EL (cell line): ENCODE data around the gene STARD9.

ENCODE experiments used
- DNase-seq: peaks from one replicate; pipeline ENCODE4 v3.0.0-alpha.2; 2016

The STARD9 gene

DNA sequence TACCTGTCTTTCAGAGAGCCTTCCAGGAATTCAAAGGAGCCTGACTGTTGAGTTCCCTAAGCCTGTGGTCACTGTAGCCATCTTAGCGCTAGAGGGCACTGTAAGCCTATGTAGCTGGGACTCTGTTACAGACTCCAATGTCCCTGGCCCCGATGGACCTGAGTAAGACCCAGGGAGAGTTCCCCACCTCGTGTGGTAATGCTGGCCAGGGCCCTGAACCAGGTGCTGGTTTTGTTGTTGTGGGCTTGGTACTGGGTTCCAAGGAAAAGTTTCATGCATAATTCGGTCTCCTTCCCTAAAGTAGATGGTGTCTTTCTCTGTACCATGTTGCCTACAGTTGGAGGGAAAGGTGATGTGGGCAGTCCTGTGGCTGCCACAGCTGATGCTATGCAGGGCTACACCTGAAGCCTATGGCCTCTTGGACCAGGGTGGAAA, 129.1 kb downstream of the STARD9 start:
- DNase-seq = peak; percentile 69

DNA sequence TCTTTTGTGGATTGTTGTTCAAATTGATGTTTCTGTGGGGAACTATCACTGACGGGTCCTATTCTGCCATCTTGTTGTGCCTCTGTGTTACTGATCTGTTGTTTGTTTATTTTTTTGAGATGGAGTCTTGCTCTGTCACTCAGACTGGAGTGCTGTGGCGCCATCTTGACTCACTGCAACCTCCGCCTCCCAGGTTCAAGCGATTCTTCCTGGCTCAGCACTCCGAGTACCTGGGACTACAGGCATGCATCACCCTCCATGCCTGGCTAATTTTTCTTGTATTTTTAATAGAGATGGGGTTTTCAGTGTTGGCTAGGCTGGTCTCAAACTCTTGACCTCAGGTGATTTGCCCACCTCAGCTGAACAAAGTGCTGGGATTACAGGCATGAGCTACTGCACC, 129.9 kb downstream of the STARD9 start:
- no peak for DNase-seq

DNA sequence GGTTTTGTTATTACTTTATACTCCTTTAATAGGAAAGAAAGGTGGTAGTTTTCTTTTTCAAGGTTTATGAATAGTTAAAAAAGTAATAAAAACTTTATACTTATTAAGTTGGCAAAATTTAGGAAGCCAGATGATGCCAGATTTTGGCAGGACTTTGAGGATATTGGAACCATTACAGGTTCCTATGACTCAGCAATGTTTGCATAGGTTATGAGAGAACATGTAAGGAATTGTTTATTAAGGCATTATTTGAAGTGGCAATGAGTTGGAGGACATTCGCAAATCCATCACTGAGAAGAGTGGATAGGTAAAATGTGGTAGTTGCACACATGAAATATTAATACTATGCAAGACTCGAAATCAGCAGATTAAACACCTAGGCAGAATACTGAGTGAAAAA, 131.7 kb downstream of the STARD9 start:
- no peak for DNase-seq

DNA sequence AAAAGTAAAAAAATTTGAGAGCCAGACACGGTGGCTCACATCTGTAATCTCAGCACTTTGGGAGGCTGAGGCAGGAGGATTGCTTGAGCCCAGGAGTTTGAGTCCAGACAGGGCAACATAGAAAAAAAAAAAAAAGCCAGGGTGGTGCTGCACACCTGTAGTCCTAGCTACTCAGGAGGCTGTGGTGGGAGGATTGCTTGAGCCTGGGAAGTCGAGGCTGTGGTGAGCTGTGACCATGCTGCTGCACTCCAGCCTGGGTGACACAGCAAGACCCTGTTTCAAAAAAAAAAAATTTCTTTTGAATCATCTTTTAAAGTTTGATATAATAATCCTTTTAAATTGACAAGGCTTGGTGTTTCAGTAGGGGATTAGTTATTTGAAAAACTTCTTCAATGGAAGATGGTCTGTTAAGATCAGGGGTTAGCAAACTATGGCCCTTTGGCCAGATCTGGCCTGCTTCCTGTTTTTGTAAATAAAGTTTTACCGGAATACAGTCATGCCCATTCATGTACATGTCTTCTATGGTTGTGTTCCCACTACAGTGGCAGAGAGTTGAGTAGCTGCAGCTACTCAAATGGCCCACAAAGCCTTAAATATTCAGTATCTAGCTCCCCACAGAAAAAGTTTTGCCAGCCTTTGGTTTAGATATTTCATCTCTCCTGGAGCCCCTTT, 132.6 kb downstream of the STARD9 start:
- no peak for DNase-seq

DNA sequence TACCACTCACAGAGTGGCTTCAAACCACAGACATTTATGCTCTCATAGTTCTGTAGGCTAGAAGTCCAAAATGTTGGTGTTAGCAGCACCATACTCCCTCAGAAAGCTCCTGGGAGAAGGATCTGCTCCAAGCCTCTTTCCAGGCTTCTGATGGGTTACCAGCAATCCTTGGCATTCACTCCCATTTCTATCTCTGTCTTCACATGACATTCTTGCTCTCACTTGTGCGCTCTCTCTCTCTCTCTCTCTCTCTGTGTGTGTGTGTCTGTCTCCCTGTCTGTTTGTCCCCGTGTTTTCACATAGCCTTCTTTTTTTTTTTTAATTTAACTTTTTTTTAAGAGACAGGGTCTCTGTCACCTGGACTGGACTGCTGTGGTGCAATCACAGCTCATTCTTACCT, 135.3 kb downstream of the STARD9 start:
- DNase-seq = no peak

DNA sequence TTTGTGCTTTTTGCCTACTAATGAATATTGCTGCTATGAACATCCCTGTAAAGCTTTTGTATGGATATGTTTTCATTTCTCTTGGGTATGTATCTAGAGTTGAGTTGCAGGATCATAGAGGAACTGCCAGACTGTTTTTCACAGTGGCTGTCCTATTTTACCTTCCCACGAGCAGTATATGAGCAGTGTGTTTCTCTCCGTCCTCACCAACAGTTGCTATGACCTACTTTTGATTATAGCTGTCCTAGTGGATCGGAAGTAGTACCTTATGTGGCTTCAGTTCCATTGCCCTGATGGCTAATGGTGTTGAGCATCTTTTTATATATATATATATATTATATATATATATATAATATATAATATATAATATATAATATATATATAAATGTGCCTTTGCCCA, 136.3 kb downstream of the STARD9 start:
- DNase-seq = no peak

DNA sequence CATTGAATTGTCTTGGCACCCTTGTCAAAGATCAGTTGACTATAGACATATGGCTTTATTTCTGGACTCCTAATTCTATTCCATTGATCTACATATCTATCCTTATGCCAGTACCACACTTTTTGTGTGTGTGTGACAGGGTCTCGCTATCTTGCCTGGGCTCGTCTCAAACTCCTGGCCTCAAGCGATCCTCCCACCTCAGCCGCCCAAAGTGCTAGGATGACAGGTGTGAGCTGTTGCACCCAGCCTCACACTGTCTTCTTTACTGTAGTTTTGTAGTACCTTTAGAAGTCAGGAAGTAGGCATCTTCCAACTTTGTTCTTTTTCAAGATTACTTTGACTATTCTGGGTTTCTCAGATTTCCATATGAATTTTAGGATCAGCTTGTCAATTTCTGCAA, 137.2 kb downstream of the STARD9 start:
- no peak for DNase-seq

DNA sequence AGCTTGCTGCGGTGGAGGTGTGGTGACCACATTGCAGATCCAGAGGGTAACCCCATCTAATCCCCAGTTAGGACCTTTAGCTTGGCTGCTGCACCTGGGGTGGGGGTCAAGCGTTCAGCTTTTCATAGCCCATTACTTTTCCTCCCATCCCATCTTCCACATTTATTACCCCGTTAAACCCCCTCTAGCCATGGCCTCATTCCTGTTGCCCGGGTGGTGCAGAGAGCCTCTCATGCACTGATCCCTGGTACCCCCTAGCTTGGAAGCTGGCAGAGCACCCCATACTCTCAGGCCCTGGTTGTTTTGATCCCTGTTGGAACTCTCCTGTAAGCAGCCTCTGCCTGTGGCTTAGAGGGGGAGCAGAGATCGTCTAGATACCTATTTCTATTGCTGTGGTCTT, 140.7 kb downstream of the STARD9 start:
- DNase-seq = no peak

DNA sequence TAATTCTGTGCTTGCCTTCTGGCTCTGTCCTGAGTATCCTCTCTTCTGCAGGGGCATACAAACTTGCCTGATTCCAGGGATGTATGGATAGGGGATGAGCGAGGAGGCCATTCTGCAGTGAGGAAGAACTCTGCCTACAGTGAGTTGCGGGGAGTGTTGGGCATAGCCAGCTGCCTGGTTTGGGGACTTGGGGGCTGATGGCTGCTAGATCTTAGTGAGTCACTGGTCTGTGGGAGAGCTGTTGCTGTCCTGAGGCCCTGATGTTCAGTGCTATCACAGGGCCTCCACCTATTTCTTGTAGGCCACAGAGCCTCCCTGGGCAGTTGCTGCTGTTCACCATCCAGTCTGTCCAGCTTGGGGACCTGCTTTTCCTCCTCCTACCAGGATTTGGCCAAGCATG, 141.2 kb downstream of the STARD9 start:
- DNase-seq = peak; percentile 29

DNA sequence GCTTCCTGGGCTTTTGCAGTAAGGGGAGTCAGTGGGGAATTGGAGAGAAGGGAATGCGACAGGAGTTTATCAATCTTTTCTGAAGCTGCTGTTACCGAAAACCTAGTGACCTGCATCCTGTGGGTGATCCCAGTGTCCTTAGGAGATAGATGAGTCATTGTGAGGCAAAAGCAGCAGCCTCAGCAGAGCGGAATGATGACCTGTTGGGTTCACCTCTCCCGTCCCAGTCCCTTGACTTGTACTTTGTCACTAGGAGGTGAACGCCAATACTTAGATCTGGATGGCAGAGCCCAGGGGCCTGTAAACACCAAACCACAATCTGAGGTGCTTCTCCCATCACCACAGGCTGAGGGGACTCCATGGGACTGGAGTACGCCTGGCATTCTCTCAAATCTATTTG, 143.6 kb downstream of the STARD9 start:
- DNase-seq = no peak

DNA sequence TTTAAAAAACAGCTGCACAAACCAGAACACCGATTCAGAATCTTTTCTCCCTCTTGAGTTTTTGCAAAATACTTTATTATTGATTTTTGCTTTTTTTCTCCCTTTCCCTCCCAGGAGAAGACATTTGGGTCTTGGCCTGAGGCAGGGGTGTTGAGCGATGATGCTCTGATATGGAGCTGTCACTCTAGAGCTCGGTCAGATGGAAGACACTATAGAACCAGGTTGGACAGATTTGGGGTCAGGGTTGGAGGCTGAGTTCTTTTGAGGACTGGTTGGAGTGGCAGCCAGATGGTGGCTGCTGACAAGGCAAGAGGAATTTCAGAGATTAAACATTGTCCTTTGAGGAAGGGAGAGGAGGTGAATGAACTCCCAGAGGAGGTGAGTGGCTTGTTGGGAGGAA, 144.7 kb downstream of the STARD9 start:
- no peak for DNase-seq

DNA sequence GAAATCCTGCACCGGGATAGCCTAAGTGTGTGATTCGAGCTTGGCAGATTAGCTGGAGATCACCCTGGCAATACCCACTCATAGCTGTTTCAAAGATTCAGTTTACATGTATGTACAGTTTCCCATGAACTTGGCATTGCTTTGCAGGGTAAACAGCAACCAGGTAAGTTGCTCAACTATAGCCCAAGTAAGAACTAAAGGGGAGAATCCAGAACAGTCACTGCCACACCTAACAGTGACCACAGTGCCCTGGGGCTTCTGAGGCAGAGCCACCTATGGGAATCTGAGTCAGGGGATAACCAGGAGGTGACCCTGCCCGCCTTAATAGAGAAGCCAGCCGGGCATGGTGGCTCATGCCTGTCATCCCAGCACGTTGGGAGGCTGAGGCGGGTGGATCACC, 145.6 kb downstream of the STARD9 start:
- no peak for DNase-seq

DNA sequence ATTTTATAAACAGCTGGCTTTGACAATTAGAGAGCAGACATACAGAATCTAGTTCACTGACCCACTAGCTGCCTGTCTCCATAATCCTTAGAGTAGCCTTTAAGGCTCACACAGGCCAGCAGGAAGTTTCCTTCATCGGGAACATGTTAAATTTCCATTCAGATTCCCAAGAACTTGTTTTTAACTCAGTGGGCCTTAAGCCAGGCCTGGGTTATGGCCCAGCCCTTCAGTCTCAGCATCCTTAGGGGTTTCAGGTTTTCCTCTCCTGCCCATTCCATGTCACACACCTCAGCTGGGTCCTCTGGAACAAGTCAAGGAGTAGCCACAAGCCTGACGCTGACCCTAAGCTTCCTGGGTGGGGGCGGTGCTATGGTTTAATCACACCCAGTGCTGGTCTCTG, 146.5 kb downstream of the STARD9 start:
- DNase-seq = no peak

DNA sequence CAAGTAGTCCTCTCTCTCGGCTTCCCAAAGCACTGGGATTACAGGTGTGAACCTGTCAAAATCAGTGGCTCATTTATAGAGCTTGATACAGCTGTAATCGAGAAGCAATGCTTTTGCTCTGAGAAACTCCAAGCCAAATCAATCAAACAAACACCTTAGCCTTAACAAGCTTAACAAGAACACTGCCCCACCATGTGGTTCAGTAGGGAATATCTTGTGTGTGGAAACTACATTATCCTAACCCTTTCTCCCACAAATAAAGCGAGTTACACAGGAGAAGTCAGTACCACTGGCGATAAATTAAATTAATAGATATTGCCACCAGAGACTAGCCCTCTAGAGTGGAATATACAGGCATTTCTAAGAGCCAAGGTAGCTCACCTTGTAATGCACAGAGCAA, 147.7 kb downstream of the STARD9 start:
- DNase-seq = no peak

DNA sequence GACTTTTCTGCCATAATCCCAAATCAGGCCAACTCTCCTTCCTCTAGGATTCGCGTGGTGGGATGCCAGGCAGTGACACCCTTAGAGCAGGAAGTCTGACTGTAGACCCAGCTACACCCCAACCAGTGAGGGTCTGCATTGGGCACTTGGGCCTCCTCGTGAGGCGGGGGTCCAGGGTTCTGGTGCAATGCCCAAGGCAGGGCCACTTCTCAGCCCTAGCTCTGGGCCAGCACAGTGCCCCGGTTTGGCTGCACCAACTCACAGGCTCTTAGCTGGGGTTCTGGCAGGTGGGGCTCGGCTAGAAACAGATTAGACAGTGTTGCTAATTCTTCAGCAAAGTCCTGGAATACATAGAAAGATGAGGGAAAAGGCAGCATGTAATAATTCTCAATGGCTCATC, 148.9 kb downstream of the STARD9 start:
- DNase-seq = no peak

DNA sequence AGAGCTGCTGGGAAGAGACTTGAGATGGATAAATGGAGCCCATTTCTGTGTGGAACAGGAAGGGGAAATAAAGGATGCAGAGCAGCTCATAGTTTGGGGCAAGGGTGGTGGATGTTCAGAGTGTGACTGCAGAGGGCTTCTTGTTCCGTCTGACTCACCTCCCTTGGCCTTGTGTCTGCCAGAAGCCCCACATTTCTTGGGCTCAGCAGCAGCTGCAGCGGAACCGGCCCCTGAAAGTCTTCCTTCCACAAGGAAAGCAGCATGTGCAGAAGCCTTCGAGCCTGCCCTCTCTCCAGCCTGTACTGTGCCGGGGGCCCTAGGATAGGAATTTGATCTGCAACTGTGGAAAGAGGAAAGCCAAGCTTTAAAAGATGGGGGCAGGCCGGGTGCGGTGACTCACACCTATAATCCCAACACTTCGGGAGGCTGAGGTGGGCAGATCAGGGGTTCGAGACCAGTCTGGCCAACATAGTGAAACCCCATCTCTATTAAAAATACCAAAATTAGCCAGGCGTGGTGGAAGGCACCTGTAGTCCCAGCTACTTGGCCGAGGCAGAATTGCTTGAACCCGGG, 150.0 kb downstream of the STARD9 start:
- DNase-seq = no peak

DNA sequence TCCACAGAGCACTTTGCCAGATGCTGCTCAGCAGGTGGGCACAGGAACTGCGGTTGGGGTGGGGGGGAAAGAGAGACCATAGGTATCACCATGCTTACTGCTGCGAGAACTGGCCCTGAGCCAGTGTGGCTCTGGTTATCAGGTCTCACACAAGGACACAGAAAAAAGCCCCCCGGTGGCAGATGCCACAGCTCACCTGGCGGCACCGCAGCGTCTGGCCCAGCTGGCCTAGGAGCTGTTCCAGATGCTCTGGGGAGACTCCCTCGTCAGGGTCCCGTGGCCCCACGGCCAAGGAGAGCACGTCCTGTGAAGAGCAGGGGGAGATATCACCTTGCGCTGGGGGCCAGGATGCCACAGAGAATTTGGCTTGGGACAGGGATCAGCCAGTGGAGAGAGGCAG, 150.7 kb downstream of the STARD9 start:
- DNase-seq = no peak

DNA sequence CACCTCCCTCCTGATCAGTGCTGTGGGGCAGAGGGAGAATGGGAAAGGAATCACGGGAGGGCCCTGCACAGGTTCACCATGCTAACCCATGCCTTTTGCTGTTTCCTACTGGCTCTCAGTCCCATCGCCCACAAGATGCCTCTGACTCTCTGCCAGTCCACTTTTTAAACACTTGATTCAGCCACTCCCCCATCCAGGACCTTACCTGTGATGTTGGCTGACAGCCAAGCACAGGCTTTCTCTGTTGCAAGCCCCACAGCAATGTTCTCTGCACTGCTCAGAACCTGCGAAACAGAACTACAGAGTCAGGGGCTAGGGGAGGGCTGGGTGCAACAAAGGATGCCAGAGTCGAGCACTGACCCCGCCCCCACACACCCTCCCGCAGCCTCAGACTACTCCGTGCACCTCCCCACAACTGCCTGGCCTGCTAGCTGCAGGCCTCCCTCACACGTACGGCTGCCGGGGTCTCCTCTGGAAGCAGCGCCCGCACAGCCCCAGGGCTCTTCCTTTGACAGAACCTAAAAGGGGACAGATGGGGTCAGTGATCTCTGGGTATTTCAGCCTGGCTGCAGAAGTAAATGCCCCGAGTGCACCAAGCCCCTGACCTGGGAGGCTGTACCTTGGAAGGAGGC, 152.5 kb downstream of the STARD9 start:
- no peak for DNase-seq

DNA sequence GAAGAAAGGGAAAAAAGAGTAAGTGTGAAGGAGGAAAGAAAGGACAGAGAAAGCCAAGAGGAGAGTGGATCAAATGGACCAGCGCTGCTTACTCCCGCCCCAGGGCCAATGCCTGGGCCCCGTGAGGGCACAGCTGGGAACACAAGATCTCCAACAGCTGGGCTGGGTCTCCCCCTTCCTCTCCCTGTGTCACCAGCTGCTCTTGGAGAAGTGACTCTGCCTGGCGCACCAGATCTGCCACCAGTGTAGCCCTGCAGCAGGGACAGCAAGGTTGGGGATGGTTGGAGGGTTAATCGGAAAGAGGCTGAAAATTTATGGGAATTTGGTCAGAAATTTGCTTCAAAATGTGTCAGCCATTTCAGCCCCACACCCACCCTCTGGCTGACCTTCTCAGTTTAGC, 153.2 kb downstream of the STARD9 start:
- no peak for DNase-seq

DNA sequence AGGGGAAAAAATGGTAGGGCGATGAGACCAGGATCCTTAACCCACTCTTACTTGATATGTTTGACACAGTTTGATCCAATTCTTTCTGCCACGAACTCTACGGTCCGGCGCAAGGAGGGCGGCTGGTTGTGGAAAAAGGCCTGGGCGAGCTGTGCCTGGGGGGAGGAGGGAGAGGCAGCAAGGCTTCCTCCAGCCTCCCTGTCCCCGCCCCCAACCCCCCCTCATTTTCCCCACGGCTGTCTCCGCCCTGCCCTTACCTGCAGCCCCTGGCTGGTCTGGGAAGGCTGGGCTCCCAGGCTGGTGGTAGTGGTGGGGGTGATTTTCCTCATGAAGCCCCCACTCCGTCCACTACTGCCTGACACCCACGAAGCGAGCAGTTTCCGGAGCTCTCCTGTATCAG, 153.6 kb downstream of the STARD9 start:
- no peak for DNase-seq

DNA sequence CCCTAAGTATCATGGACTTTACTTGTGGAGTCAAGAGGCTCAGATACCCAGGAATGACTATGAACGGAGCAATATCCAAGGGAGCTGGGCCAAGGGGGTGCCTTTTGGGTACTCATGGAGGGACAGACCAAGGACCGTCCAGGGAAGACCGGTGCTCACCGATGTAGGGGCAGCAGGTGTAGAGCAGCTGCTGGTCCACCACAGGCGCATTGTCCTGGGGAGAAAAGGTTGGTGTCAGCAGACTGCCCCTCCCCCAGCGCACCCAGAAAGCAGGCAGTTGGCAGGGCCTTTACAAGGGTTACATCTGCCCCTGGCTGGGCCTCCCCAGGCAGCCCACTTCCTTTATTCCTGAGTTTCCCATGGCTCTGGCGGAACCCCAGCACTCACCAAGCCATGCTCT, 154.0 kb downstream of the STARD9 start:
- no peak for DNase-seq

DNA sequence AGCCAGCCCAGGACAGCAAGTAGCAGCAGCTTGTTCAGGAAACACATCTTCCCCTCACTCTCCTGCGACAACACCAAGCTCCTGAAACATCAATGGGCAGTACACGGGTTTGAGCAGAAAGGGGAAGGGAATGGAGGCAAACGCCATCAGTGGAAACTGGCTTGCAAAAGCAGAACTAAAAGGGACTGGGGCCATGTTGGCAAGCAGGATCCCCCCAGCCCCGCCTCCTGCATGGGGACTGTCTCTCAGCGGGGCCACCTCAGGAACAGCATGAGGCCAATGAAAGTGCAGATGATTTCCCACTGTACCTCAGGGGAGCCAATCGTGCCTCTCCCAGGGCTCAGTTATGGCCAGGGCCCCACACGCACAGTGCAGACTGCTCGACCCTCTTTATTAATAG, 154.7 kb downstream of the STARD9 start:
- DNase-seq = no peak

DNA sequence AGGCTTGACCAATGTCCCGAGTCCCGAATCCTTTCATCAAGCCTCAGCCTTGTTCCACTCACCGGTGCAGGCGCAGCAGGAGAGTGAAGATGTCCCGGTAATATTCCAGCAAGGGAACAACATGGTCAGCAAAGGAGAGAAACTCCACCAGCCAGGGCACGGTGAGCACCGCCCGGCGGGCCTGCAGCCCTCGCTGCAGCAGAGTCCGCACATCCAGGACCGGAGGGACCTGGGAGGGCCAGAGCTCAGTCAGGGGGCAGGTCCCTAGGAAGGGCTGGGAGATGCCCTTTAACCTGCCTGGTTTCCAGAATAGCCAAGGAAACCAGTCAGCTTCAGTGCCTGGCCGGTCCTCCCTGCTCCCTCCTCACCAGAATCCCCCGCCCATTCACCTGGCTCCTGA, 155.1 kb downstream of the STARD9 start:
- DNase-seq = no peak

DNA sequence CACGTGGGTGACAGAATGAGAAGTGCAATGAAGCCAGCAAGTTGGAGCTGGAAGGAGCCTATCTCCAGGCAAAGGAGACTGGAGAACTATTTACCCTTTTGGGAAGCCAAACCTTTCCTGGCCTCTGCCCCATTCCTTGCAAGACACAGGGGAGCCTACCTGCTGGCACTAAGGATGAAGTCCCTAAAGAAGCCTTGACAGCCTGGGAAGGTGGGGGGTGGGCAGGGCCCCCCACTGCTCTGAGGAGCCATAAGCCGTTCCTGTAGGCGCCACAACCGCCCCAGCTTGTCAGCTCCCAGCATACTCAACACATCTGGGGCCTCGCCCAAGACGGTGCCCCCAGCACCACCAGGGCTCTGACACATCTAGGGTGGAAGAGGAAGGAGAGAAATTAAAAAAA, 156.1 kb downstream of the STARD9 start:
- DNase-seq = no peak
